HG03520 (cell line): Measurements from ENCODE around the gene UBFD1.
"Not testable (repeated sequence)": the region's sequence is repeated elsewhere in the genome, so short reads cannot be mapped to it uniquely, and the experiment has no call there.

Experiments used
- ATAC-seq: cut with Tn5 transposase; IDR thresholded peaks from one replicate; pipeline ENCODE4 v1.9.1; 2021; ENCODE audit warnings: mild to moderate bottlenecking, moderate library complexity; ENCODE audit not compliant: unreplicated experiment

UBFD1 gene

DNA sequence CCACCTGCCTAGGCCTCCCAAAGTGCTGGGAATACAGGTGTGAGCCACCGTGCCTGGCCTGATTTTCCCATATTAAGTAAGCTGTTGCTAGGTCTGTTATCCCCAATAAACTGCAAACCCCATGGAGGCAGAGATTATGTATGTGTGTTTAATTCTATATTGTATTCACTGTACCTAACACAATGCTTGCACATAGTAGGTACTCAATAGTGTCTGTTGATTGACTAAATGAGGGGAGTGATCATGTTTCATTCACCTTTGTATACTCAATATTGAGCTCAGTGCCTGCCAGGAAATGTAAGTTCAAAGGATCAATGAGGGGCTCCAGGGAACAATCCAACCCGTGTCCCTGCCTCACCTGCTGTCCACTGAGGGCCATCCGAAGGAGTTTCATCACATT, 32.6 kb upstream of the UBFD1 start:
- ATAC-seq: no peak

DNA sequence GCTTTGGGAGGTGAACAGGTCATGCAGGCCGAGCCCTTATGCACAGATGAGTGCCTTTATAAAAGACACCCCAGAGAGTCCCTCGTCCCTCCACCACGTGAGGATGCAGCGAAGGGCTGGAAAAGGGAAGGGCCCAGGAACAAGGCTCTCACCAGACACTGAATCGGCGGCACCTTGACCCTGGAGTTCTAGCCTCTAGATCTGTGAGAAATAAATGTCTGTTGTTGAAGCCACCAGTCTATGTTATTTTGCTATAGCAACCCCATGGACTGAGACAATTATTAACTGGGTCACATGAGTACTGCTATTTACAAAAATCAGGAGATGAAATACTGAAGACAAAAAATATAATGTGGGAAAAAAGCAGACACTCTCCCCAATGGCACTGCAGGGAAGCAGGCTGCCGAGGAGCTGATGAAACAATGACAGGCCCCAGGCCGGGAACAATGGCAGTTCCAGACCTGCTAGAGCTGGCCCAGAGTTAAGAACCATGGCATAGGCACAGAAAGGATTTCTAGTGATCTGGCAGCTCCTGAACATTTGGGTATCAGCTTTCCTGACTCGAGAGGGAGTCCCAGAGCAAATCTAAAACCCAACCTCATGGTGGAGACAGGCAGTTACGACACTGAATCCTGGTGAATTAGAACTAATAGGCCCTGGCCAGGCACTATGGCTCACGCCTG, 29.4 kb upstream of the UBFD1 start:
- no peak for ATAC-seq

DNA sequence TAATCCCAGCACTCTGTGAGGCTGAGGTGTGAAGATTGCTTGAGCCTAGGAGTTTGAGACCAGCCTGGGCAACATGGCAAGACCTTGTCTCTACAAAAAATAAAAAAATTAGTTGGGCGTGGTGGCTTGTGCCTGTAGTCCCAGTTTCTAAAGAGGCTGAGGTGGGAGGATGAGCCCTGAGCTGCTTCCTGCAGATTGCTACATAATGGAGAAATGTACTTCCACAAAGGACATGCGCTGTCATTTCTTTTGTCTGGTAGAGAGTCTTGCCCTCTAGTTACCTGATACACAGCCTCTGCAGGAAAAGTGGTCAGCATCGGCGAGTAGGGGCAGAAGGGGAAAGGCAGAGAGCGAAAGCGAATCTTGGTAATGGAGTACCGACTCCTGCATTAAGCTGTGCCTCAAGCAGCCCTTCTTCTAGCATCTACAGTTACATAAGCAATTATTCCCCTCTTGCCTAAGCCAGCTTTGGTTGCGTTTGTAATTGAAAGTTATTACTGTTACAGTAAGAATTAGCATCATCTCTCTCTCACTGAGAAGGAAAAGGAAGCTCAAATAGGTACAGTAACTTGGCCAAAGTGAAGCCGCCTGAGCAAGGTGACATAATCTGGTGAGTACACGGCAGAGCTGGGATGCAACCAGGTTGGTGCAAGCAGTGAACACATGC, 28.8 kb upstream of the UBFD1 start:
- no peak for ATAC-seq

DNA sequence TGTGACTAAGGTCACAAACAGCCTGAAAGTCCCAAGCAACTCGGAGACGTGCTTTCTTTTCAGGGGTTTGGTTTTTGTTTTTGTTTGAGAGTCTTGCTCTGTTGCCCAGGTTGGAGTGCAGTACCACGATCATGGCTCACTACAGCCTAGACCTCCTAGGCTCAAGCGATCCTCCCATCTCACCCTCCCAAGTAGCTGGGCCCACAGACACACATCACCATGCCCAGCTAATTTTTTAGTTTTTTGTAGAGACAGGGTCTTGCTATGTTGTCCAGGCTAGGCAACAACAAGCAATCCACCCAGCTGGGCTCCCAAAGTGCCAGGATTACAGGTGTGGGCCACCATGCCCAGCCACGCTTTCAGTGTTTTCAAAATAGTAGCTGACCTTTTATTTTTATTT, 27.5 kb upstream of the UBFD1 start:
- ATAC-seq: no peak

DNA sequence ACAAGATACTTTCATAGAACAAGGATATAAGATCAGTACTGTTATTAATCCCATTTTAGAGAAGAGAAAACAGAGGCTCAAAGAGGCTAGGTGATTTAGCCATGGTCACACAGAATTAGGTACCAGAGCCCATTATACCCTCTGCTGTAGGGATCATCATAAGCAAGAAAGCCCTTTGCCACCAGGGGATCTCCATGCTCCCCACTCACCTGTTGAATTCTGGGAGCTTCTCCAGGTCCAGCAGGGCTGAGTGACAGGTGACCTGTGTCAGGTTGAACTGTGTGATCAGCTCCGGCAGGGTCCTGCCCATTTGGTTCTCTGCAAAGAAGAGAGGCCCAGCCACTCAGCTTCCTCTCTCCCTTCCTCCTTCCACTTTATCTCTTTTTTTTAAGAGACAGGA, 25.1 kb upstream of the UBFD1 start:
- ATAC-seq: no peak

DNA sequence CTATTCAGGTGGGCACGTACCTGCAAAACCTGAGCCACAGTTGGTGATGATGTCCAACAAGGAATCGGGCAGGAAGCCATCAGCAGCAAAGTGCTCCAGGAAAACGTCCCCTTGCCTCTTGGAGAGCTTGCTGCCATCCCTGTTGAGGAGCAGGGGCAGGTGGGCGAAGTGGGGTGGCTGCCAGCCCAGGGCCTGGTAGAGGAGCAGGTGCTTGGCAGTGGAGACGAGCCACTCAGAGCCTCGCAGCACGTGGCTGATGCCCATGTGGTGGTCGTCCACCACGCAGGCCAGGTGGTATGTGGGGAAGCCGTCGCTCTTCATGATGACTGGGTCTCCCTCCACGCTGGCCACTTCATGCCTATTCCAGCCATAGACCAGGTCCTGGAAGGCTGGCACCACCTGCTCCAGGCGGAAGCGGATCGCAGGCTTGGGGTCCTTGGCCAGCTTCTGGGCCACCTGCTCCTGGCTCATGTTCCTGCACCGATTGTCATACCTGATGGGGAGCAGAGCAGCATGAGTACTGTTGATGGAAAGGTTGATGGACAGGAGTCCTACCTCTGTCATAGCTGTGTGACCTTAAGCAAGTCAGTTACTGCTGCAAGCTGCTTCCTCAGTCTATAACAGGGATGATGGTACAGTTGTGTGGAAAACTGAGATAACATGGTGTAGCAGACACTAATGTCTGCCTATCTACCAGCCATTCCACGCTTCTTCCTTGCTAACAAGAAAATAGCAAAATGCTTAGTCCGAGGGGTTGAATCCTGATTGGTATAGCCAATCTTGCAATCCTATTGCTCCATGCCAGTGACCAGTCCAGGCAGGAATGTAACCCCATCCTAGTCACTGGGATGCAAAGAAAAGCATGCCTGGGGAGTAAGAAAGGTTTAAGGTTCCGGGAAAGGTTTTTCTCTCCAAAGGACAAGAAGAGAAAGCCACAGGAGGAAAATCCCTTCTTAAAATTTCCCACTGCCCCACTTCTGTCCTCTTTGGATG, 22.4 kb upstream of the UBFD1 start:
- ATAC-seq: no peak

DNA sequence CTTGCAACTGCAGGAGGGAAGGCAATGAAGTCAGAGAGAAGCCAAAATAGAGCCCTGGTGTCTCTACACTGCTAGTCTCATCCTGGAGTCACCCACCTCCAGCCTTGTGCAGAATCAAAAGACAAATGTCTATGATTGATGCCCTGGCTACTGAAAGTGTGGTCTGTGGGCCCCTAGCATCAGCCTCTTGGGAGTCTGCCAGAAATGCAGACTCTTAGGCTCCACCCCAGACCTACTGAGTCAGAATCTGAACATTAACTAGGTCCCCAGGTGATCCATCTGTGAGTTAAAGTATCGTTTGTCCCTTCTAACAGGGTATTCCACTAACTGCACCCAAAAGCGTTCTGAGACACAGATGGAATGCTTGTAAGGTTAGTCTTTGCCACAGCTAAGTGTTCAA, 21.6 kb upstream of the UBFD1 start:
- ATAC-seq: no peak

DNA sequence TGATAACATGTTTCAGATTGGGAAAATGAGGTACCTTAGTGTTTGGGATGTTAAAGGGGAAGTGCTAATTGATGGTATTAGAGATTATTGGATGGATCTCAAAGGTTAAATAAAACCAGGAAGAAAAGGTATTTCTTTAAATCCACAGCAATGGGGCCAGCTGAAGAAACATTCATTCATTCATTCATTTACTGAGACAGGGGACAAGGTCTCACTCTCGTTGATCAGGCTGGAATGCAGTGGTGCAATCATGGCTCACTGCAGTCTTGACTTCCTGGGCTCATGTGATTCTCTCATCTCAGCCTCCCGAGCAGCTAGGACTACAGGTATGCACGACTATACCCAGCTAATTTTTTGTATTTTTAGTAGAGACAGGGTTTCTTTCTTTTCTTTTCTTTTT, 20.1 kb upstream of the UBFD1 start:
- no peak for ATAC-seq

DNA sequence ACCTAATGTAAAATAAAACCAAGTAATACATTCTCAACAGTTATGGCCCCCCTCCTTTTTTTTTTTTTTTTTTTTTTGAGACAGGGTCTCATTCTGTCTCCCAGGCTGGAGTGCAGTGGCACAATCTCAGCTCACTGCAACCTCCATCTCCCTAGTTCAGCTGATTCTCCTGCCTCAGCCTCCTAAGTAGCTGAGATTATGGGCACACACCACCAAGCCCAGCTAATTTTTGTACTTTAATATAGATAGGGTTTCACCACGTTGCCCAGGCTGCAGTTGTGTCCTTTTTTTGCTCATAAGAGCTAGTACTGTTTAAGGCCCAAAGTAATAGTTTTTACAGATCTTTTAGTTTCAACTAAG, 18.6 kb upstream of the UBFD1 start:
- ATAC-seq: no peak

DNA sequence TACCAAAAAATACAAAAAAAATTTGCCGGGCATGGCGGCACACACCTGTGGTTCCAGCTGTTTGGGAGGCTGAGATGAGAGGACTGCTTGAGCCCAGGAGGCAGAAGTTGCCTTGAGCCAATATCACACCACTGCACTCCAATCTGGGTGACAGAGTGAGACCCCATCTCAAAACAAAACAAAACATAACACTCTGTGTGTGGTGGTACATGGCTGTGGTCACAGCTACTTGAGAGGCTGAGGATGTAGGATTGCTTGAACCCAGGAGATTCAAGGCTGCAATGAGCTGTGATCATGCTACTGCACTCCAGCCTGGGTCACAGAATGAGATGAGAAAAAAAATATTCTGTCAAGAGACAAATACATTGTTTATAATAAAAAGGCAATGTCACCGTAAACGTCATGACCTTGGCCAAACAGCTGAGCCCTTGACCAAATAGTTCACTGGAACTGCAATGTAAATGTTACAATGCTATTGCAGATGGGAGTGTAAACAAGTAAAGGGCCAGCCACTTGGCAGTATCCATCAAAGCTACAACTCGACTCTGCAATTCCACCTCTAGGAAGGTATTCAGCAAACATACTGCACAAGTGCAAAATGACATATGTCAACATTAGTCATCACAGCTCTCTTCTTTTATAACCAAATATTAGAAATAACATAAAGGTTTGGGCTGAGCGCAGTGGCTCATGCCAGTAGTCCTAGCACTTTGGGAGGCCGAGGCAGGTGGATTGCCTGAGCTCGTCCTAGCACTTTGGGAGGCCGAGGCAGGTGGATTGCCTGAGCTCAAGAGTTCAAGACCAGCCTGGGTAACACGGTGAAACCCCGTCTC, 17.3 kb upstream of the UBFD1 start:
- no peak for ATAC-seq

DNA sequence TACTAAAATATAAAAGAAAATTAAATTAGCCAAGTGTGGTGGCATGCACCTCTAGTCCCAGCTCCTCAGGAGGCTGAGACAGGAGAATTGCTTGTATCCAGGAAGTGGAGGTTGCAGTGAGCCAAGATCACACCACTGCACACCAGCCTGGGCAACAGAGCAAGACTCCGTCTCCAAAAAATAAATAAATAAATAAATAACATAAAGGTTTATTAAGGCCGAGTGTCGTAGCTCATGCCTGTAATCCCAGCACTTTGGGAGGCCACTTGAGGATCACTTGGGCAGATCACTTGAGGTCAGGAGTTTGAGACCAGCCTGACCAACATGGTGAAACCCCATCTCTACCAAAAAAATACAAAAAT, 16.7 kb upstream of the UBFD1 start:
- not testable (repeated sequence) for ATAC-seq

DNA sequence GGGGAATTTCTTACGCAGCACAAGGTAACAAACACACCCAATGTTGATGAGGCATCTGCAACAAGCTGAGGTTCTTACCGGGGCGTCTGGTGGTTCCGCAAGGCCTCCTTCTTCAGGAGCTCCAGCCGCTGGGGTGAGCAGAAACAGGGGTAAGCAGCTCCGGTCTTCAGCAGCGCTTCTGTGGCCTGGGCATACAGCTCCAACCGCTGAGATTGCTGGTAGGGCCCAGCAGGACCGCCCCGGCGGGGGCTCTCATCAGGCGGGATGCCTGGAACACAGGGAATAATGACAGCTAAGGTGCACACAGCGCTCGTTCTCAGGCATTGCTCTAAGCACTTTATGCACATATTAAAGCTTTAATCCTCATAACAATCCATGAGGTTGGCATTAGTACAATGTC, 13.1 kb upstream of the UBFD1 start:
- ATAC-seq: no peak

DNA sequence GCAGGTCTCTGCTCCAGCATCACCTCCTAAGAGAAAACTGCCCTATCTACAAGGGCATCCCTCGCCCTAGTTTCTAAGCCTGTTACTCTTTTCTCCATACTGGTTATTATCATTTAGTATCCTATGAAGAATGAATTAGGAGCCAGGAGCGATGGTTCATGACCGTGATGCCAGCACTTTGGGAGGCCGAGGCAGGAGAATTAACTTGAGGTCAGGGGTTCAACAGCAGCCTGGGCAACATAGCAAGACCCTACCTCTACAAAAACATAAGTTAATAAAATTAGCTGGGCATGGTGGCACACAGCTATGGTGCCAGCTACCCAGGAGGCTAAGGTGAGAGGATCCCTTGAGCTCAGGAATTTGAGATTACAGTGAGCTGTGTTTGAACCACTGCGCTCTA, 7.6 kb upstream of the UBFD1 start:
- ATAC-seq: no peak

DNA sequence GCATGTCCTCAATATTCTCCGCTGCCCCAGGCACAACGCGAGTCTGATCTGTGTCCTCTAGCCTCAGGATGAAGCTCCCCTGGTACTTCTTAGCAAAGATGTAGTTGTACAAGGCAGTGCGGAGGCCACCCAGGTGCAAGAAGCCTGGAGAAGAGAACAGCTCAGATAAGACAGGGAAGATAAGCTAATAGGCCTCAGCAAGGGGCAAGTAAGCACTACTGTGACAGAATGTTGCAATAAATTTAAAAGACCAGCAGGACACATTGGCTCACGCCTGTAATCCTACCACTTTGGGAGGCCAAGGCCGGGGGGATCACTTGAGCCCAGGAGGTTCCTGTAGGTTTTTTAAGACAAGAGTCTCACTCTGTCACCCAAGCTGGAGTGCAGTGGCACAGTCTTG, 5.4 kb upstream of the UBFD1 start:
- ATAC-seq: no peak

DNA sequence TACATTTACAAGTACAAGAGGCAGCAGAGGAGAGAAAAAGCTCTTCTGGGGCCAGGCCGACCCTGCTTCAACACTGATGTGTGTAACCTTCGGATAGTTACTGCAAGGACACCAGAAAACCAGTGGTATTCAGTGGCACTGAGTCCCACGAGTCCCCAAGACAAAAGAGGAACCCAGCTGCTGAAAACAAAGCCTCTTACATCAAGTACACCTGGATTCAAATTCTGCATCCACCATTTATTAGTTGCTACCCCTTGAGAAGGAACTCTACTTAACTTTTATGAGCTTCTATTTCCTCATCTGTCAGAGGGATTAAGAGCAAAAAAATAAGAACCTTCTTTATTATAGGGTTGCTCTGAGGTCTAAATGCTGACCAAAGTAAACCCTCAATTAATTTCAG, 3.0 kb upstream of the UBFD1 start:
- no peak for ATAC-seq

DNA sequence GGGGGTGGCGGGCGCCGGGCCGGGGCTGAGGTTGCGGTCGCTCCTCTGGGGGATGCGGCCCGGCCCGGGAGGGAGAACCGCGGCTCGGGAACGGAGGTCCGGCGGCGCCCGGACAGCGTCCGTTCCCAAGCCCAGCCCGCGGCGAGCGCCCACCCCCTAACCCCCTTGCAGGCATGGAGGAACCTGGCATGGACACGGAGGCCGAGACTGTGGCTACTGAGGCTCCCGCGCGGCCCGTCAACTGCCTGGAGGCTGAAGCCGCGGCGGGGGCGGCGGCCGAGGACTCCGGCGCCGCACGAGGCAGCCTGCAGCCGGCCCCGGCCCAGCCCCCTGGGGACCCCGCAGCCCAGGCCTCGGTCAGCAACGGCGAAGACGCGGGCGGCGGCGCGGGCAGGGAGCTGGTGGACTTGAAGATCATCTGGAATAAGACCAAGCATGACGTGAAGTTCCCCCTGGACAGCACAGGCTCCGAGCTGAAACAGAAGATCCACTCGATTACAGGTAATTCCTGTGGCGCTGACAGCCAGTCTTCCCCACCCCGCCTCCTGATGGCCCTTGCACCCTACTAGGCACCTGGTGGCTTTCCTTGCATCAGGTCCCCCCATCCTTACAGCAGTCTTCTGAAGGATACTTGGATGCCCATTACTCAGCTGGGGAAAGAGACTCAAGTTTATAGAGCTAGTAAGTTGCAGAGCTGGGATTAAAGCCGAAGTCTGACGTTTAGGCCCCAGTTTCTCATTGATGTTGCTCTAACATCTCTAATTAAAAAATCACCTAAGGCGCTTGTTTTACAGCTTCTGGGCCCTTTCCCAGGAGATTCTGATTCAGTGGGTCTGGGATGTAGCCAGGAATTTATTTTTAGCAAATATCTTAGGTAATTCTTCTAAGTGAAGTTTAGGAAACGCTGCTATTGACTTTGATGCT, 514 bp downstream of the UBFD1 start:
- ATAC-seq: no peak

DNA sequence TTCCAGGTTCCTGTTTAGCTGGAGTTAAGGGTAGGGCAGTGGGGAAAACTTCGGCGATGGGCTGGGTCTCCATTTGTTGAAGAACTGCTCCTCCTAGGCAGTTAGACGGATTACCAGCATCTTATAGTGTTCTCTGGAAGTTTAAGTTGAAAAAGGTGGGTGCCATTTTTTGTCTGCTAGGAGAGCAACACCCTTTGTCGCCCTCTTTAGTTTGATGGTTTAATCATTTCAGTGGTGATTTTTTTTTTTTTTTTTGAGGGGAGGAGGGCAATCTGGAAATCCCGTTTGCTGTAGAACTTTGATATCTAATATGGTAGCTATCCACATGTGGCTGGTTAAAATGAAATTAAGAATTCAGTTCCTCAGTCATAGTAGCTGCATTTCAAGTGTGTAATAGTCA, 4.1 kb downstream of the UBFD1 start:
- no peak for ATAC-seq

DNA sequence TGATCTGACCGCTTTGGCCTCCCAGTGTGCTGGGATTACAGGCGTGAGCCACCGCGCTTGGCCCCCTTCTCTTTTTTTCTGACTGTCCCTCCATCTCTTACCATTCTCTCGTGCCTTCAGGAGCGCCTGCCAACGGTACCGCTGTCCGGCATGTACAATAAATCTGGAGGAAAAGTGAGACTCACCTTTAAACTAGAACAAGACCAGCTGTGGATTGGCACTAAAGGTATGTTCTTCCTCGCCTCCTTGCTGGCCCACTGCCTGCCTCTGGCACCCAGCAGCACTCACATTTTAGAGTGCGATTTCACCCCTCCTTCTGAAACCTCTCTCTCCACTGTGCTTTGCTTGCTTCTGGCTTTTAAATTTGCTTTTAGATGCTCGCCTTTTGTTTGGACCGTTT, 5.0 kb downstream of the UBFD1 start:
- no peak for ATAC-seq

DNA sequence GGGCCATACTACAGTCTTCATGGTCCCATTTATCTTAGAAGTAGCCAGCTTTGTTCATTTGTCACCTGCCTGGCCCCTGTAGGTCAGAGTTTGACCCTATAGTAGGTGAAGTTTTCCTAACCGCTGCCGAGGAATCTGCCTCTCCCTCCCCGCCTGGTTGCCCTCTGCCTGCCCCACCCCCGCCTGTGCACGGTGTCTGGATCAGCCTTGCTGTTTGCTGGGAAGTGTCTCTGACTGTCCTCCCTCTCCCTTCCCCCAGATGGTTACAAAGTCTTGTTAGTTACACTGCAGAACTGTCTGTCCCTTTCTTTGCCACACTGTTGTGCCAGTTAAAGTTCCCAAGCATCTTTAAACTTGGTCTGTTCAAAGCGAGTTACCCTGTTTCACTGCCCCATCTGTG, 5.7 kb downstream of the UBFD1 start:
- no peak for ATAC-seq
